ENCODE results near the gene POU3F3. TPM values are rescaled to one million over a fixed set of nuclear protein-coding genes. Genes with fewer than 3 reads are reported as not detected.

The POU3F3 gene
- total RNA-seq, 2 donors from 2014 or later = 0.42 TPM; not detected in 1

GRCh38 chr2:104820126-104820525, 33.8 kb upstream of the POU3F3 start:
- TF ChIP-seq CTCF (IDR thresholded peaks at IDR 0.05) = no peak
- Histone ChIP-seq H3K27ac (no peak overlapping the region), H3K4me1 (no peaks in the 10 kb centered on the region), H3K27me3 (no peaks in the 10 kb centered on the region), H3K9ac (ENCODE audit: low read depth in 2 of 2, low read length in 2 of 2) (no peak overlapping the region), H3K9me3 (no peaks in the 10 kb centered on the region), H3K4me3 (no peak overlapping the region), H3K36me3 (no peaks in the 10 kb centered on the region)
- DNase-seq = no peak
- intact Hi-C loops (cut with DNase I) = no loop called here

- intact Hi-C loops (cut with DNase I) = no loop called here
- H3K9ac ChIP-seq (ENCODE audit: low read depth in 2 of 2, low read length in 2 of 2) = no peak overlapping the region
- DNase-seq = no peak
- no peak overlapping the region for H3K4me3 ChIP-seq
- H3K9me3 ChIP-seq = no peaks in the 10 kb centered on the region
- H3K27me3 ChIP-seq = no peaks in the 10 kb centered on the region
- no peaks in the 10 kb centered on the region for H3K36me3 ChIP-seq
- TF ChIP-seq CTCF (IDR thresholded peaks at IDR 0.05) = no peak
- no peak overlapping the region for H3K27ac ChIP-seq
- H3K4me1 ChIP-seq = no peaks in the 10 kb centered on the region
Observed at GRCh38 chr2:104825124-104825865, 28.6 kb upstream of the POU3F3 start.

GRCh38 chr2:104826016-104826415, 27.9 kb upstream of the POU3F3 start:
- no peak for DNase-seq
- H3K27ac ChIP-seq = no peak overlapping the region
- no peaks in the 10 kb centered on the region for H3K4me1 ChIP-seq

GRCh38 chr2:104831742-104832141, 22.2 kb upstream of the POU3F3 start:
- TF ChIP-seq CTCF (IDR thresholded peaks at IDR 0.05) = no peak
- Histone ChIP-seq H3K27ac (no peak overlapping the region), H3K9ac (ENCODE audit: low read depth in 2 of 2, low read length in 2 of 2) (no peak overlapping the region), H3K4me1 (no peaks in the 10 kb centered on the region), H3K4me3 (no peak overlapping the region), H3K36me3 (no peaks in the 10 kb centered on the region), H3K9me3 (no peaks in the 10 kb centered on the region), H3K27me3 (no peaks in the 10 kb centered on the region)
- DNase-seq = no peak
- intact Hi-C loops (cut with DNase I) = no loop called here

More at GRCh38 chr2:104826016-104826415, 27.9 kb upstream of the POU3F3 start:
- no peak overlapping the region for H3K9ac ChIP-seq (ENCODE audit: low read depth in 2 of 2, low read length in 2 of 2)
- intact Hi-C loops (cut with DNase I) = no loop called here
- TF ChIP-seq CTCF (IDR thresholded peaks at IDR 0.05) = no peak
- H3K4me3 ChIP-seq = no peak overlapping the region
- no peaks in the 10 kb centered on the region for H3K27me3 ChIP-seq
- H3K36me3 ChIP-seq = no peaks in the 10 kb centered on the region
- no peaks in the 10 kb centered on the region for H3K9me3 ChIP-seq

GRCh38 chr2:104834431-104835153, 19.3 kb upstream of the POU3F3 start:
- no peaks in the 10 kb centered on the region for H3K4me1 ChIP-seq
- H3K27me3 ChIP-seq = no peaks in the 10 kb centered on the region
- no peak overlapping the region for H3K4me3 ChIP-seq
- DNase-seq = no peak
- no peak overlapping the region for H3K9ac ChIP-seq (ENCODE audit: low read depth in 2 of 2, low read length in 2 of 2)
- no peak for TF ChIP-seq CTCF (IDR thresholded peaks at IDR 0.05)
- no peaks in the 10 kb centered on the region for H3K9me3 ChIP-seq
- no peak overlapping the region for H3K27ac ChIP-seq
- H3K36me3 ChIP-seq = no peaks in the 10 kb centered on the region
- intact Hi-C loops (cut with DNase I) = no loop called here
